Suprapubic skin (tissue), 4 donors: ENCODE data around the gene MBNL2. TPM values are rescaled to one million over a fixed set of nuclear protein-coding genes. Genes with fewer than 3 reads are reported as not detected.

ENCODE experiments used
- DNase-seq, 2 donors: peaks; one replicate each; pipeline ENCODE4 v3.0.0-alpha.2; 2019; ENCODE audit warnings: low spot score in 2 of 2
- H3K27ac ChIP-seq: fragments of 200-600 bp; sonication (generic); one replicate; pipeline ENCODE4 v1.5.1; 2019
- H3K27me3 ChIP-seq: fragments of 200-600 bp; sonication (generic); one replicate; pipeline ENCODE4 v1.5.1; 2019
- H3K36me3 ChIP-seq: fragments of 200-600 bp; sonication (generic); one replicate; pipeline ENCODE4 v1.5.1; 2019
- H3K4me1 ChIP-seq: fragments of 200-600 bp; sonication (generic); one replicate; pipeline ENCODE4 v1.5.1; 2019
- H3K4me3 ChIP-seq: fragments of 200-600 bp; sonication (generic); one replicate; pipeline ENCODE4 v1.5.1; 2019; ENCODE audit warnings: mild to moderate bottlenecking
- H3K9me3 ChIP-seq: fragments of 200-600 bp; sonication (generic); one replicate; pipeline ENCODE4 v1.5.1; 2019
- EP300 ChIP-seq: sonication (generic); formaldehyde crosslinking; IDR thresholded peaks from one replicate; pipeline ENCODE4 v1.6.1; 2017; ENCODE audit warnings: antibody characterized with exemption
- POLR2A ChIP-seq, 2 donors: fragments of 450-650 bp; IDR thresholded peaks; one replicate each; pipeline ENCODE4 v1.6.1; 2017; ENCODE audit warnings: antibody characterized with exemption in 2 of 2, mild to moderate bottlenecking in 2 of 2, moderate library complexity in 2 of 2
- POLR2AphosphoS5 ChIP-seq, 3 donors: sonication (generic); formaldehyde crosslinking; IDR thresholded peaks; one replicate each; pipeline ENCODE4 v1.6.1; 2017; ENCODE audit warnings: antibody characterized with exemption in 3 of 3
- WGBS: methylation state at CpG from one replicate; pipeline ENCODE4 v1.1.5; 2018; 5-methylcytosine and 5-hydroxymethylcytosine counted together
- total RNA-seq, 4 donors: library from RNA; depleted of rRNA; stranded (reverse); fragments of >200 nt; gene quantifications; one replicate each; pipeline ENCODE4 v1.1.0, GENCODE V29; 2016
- TF ChIP-seq, protein P1 (sequence below), 2 donors: fragments of 200-600 bp in 1 of 2; fragments of 450-650 bp in 1 of 2; sonication (generic) in 1 of 2; IDR thresholded peaks; one replicate each; pipeline ENCODE4 v1.5.1; 2016 to 2019; ENCODE audit warnings: antibody characterized with exemption in 2 of 2, mild to moderate bottlenecking in 1 of 2, moderate library complexity in 1 of 2

MBNL2 gene
- total RNA-seq, 4 donors from 2014 or later: 64.2 to 92.4 (median 73.4) TPM

DNA sequence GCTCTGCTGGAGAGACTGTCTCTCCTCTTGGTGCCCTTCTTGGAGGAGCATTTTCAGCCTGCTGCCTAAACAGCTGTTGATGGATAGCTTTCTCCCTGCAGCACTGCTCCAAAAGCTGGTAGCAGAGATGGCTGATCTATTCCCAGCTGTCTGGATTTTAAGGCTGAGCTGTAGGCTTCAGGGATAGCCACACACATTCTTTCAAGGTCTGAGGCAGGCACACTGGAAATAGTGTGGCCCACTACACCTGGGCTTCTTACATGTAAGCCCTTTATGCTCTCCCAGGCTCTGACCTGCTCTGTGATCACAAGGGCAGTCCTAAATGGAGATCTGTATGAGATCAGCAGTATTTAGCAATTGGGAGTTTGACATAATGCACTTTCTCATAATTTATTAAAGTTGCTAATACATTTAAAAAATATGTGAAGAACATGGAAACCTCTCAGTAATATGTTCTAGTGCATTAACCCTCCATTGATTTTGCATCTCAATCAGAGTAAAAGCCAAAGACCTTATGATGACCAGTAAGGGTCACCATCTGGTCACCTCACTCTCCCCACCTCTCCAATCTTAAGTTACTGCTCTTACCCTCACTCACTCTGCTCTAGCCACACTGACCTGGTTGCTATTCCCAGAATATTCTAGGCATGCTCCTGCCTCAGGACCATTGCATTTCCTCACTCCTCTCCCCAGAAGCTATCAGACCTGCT lies 91.6 kb downstream of the MBNL2 start:
- Histone ChIP-seq H3K4me1 (peaks cover 13% of the 10 kb centered on the region), H3K9me3 (no peaks in the 10 kb centered on the region), H3K36me3 (no peaks in the 10 kb centered on the region), H3K27ac (no peak overlapping the region), H3K4me3 (no peak overlapping the region), H3K27me3 (no peaks in the 10 kb centered on the region)
- no peak for DNase-seq
- TF ChIP-seq POLR2AphosphoS5 (IDR thresholded peaks at IDR 0.05) (no peak), POLR2A (IDR thresholded peaks at IDR 0.05) (no peak), EP300 (no peak)
- TF ChIP-seq, protein P1, sequence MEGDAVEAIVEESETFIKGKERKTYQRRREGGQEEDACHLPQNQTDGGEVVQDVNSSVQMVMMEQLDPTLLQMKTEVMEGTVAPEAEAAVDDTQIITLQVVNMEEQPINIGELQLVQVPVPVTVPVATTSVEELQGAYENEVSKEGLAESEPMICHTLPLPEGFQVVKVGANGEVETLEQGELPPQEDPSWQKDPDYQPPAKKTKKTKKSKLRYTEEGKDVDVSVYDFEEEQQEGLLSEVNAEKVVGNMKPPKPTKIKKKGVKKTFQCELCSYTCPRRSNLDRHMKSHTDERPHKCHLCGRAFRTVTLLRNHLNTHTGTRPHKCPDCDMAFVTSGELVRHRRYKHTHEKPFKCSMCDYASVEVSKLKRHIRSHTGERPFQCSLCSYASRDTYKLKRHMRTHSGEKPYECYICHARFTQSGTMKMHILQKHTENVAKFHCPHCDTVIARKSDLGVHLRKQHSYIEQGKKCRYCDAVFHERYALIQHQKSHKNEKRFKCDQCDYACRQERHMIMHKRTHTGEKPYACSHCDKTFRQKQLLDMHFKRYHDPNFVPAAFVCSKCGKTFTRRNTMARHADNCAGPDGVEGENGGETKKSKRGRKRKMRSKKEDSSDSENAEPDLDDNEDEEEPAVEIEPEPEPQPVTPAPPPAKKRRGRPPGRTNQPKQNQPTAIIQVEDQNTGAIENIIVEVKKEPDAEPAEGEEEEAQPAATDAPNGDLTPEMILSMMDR (IDR thresholded peaks at IDR 0.05): no peak

DNA sequence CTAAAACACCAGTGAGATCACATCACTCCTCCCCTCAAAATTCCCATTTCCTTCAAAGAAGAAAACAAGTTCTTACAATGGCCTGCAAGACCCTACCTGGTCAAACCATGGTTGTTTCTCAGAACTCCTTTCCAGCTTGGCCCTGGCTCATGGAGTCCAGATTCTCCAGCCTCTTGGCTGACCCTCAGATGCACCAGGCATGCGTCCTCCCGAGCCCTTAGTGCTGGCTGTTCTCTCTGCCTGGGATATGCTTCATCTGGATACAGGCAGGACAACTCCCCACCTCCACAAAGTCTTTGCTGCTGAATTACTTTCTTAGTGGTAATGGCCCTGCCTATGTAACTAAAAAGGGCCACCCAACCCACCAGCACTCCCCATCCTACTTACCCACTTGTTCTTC lies 94.3 kb downstream of the MBNL2 start:
- H3K4me3 ChIP-seq: no peak overlapping the region
- no peak for DNase-seq
- TF ChIP-seq POLR2A (IDR thresholded peaks at IDR 0.05) (no peak), POLR2AphosphoS5 (IDR thresholded peaks at IDR 0.05) (no peak), EP300 (no peak)
- TF ChIP-seq, protein P1 (IDR thresholded peaks at IDR 0.05): no peak
- peaks cover 24% of the 10 kb centered on the region for H3K4me1 ChIP-seq
- H3K27me3 ChIP-seq: no peaks in the 10 kb centered on the region
- no peak overlapping the region for H3K27ac ChIP-seq
- H3K9me3 ChIP-seq: no peaks in the 10 kb centered on the region
- no peaks in the 10 kb centered on the region for H3K36me3 ChIP-seq
- WGBS: 92% methylated on average over 2 of the region's 2 CpGs

DNA sequence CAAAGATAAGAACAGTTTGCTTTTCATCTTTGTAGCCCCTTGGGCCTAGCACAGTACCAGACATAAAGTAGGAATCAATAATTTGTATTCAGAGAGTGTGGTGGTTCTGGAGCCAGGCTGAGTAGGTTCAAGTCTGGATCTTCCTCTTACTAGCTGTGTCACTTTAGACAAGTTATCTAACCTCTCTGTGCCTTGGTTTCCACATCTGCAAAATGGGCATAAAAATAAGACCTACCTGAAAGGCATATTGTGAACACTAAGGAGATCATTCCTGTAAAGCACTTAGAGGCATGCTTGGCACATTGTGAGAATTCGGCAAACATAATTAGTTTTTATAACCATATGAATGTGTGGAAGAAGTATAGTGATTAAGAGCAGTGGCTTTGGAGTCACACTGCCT lies 95.8 kb downstream of the MBNL2 start:
- no peaks in the 10 kb centered on the region for H3K36me3 ChIP-seq
- H3K27me3 ChIP-seq: no peaks in the 10 kb centered on the region
- TF ChIP-seq POLR2A (IDR thresholded peaks at IDR 0.05): no peak
- TF ChIP-seq, protein P1 (IDR thresholded peaks at IDR 0.05): no peak
- TF ChIP-seq EP300: no peak
- TF ChIP-seq POLR2AphosphoS5 (IDR thresholded peaks at IDR 0.05): no peak
- H3K4me1 ChIP-seq: peaks cover 39% of the 10 kb centered on the region
- no peak overlapping the region for H3K4me3 ChIP-seq
- no peak overlapping the region for H3K27ac ChIP-seq
- 68% methylated on average over 1 of the region's 1 CpG for WGBS
- DNase-seq: no peak
- H3K9me3 ChIP-seq: no peaks in the 10 kb centered on the region

DNA sequence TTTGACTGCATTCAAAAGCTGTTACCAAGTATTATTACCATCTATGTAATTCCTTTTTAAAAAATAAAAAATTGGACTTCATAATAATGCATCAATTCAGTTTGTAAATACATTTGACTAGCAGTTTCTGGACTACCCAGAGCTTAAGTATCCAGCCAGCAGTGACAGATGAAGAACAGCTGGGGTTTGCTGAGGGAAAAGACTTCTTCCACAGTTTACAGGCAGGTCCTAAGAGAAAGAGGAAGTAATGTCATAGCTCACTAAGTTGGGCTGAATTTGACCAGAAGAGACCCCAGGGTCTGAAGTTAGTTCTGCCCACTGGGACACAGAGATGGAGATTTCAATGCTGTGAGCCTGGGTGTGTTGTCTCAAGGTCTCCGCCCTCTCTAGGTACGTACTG lies 96.4 kb downstream of the MBNL2 start:
- H3K9me3 ChIP-seq: no peaks in the 10 kb centered on the region
- H3K36me3 ChIP-seq: no peaks in the 10 kb centered on the region
- no peak for DNase-seq
- H3K27ac ChIP-seq: peak overlapping the region; percentile 31
- TF ChIP-seq POLR2A (IDR thresholded peaks at IDR 0.05): no peak
- TF ChIP-seq, protein P1 (IDR thresholded peaks at IDR 0.05): no peak
- no peak for TF ChIP-seq EP300
- no peak for TF ChIP-seq POLR2AphosphoS5 (IDR thresholded peaks at IDR 0.05)
- peaks cover 39% of the 10 kb centered on the region for H3K4me1 ChIP-seq
- 60% methylated on average over 2 of the region's 2 CpGs for WGBS
- H3K4me3 ChIP-seq: no peak overlapping the region
- no peaks in the 10 kb centered on the region for H3K27me3 ChIP-seq

DNA sequence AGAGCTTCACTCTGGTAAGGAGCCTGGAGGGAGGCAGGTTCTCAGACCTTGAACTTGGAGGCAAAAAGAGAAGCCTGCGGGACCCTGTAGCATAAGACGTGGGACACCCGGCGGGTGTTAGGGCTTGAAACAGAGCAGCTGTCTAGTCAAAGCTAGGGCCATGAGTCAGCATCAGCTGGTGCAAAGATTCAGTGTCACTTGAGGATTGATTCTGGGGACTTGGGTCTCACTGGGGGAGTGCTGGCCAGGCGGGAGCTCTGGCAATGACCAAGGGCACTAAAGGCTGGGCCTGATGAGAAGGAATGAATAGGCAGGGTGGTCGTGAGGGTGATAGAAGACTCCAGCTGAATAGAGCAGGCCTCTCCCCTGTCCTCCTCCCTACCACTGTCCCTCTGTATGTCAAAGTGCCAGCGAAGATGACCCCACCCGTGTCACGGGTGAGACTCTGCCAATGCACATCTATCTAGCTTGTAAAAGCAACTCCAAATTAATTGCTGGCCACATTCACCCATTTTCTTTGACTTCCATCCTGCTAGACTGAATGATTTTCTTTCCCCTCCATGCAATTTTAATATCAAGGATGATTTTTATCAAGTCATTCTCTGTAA lies 97.1 kb downstream of the MBNL2 start:
- TF ChIP-seq EP300 (no peak), POLR2AphosphoS5 (IDR thresholded peaks at IDR 0.05) (no peak)
- TF ChIP-seq, protein P1 (IDR thresholded peaks at IDR 0.05): no peak
- no peaks in the 10 kb centered on the region for H3K36me3 ChIP-seq
- peaks cover 39% of the 10 kb centered on the region for H3K4me1 ChIP-seq
- H3K27ac ChIP-seq: peak overlapping the region; percentile 31
- WGBS: 54% methylated on average over 9 of the region's 9 CpGs
- no peaks in the 10 kb centered on the region for H3K27me3 ChIP-seq
- no peak for DNase-seq
- H3K4me3 ChIP-seq: no peak overlapping the region
- H3K9me3 ChIP-seq: no peaks in the 10 kb centered on the region
